ENCODE measurements around the gene DENND1A.

DNA sequence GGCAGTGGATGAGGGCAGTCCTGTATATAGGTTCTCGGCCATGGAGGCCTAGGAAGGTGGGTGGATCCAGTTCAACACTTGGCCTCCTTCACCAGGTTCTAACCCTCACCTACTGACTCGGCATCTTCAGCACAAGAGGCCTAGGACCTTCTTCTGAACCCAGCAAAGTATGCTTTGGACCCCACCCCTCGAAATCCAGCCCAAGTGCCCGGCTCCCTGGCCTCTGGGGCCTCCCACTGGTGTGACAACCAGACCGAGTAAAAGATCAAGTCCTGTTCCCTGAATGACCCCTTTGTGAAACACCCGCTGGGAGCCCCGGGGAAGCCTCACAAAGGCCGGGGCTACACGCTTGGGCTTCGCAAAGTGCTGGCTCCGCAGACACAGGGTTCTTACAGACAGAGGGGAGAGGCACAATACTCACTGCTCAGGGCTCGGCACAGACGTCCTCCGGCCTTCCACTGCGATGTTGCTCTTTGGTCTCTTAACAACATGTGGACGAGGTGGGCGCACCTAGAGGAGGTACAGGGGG lies 526.9 kb downstream of the DENND1A start:
- TF ChIP-seq, protein P1, sequence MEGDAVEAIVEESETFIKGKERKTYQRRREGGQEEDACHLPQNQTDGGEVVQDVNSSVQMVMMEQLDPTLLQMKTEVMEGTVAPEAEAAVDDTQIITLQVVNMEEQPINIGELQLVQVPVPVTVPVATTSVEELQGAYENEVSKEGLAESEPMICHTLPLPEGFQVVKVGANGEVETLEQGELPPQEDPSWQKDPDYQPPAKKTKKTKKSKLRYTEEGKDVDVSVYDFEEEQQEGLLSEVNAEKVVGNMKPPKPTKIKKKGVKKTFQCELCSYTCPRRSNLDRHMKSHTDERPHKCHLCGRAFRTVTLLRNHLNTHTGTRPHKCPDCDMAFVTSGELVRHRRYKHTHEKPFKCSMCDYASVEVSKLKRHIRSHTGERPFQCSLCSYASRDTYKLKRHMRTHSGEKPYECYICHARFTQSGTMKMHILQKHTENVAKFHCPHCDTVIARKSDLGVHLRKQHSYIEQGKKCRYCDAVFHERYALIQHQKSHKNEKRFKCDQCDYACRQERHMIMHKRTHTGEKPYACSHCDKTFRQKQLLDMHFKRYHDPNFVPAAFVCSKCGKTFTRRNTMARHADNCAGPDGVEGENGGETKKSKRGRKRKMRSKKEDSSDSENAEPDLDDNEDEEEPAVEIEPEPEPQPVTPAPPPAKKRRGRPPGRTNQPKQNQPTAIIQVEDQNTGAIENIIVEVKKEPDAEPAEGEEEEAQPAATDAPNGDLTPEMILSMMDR (IDR thresholded peaks at IDR 0.05) = no peak
- no peak for TF ChIP-seq POLR2AphosphoS5 (IDR thresholded peaks at IDR 0.05)
- TF ChIP-seq POLR2A (IDR thresholded peaks at IDR 0.05) = no peak
